HFF-Myc (cell line): Measurements from ENCODE around the gene METAP2.

Source experiments
- DNase-seq: peaks from one replicate; pipeline ENCODE4 v3.0.0-alpha.2; 2011; ENCODE audit warnings: low read depth; ENCODE audit errors: extremely low read depth
- H3K4me3 ChIP-seq: replicated peaks from 2 replicates; pipeline ENCODE4 v1.5.1; 2011; ENCODE audit warnings: low read depth, mild to moderate bottlenecking, control low read depth, low read length
- CTCF ChIP-seq: IDR thresholded peaks from 2 replicates; pipeline ENCODE4 v1.5.1; 2012; ENCODE audit warnings: mild to moderate bottlenecking, low read depth, low read length, control low read depth; ENCODE audit errors: missing control alignments

Gene METAP2

GRCh38 chr12:95548056-95548538 lies 74.1 kb downstream of the METAP2 start:
- DNase-seq, result no peak
- peak overlapping the region; percentile 46 for H3K4me3 ChIP-seq
- no peak for TF ChIP-seq CTCF

GRCh38 chr12:95548539-95549391 lies 74.8 kb downstream of the METAP2 start:
- peak overlapping the region; percentile 46 for H3K4me3 ChIP-seq
- TF ChIP-seq CTCF, result no peak
- no peak for DNase-seq

- no peak for TF ChIP-seq CTCF
- DNase-seq, result no peak
- no peak overlapping the region for H3K4me3 ChIP-seq
Observed at GRCh38 chr12:95549392-95550084, 75.6 kb downstream of the METAP2 start.

- no peak within 1 kb of the TSS for H3K4me3 ChIP-seq
- no peak for TF ChIP-seq CTCF
- no peak for DNase-seq
Observed at GRCh38 chr12:95551305-95551704, 77.4 kb downstream of the METAP2 start, which contains the start of gene USP44. TSS of gene USP44 (minus strand) at chr12:95551476. CDS start at chr12:95534256, 17,220 bp downstream.

GRCh38 chr12:95551913-95552516 lies 78.1 kb downstream of the METAP2 start:
- DNase-seq, result no peak

More at GRCh38 chr12:95551913-95552516, 78.1 kb downstream of the METAP2 start:
- no peak overlapping the region for H3K4me3 ChIP-seq
- TF ChIP-seq CTCF, result no peak
